ENCODE measurements around the gene UTS2B. TPM values are rescaled to one million over a fixed set of nuclear protein-coding genes. Genes with fewer than 3 reads are reported as not detected.

Gene UTS2B
- total and polyA plus RNA-seq, 2 of the 4 experiments (the other 2 are of a cell fraction) = 0.72 to 0.79 TPM

GRCh38 chr3:191237047-191237882, 93.1 kb downstream of the UTS2B start:
- peaks cover 25% of the 10 kb centered on the region for H3K4me1 ChIP-seq (ENCODE audit: control insufficient read depth, insufficient read depth, low read length)
- intact Hi-C loops (cut with micrococcal nuclease) (loop anchor here (5.0 kb wide), 4 partner anchors 140 to 355 kb away; no protein-coding TSS in a partner anchor), dilution Hi-C loops (cut with HindIII; ENCODE audit: low sequenced_read_pairs, unreplicated experiment) (no loop called here), in situ Hi-C loops (cut with MboI; ENCODE audit: low sequenced_read_pairs) (no loop called here)
- H3K27me3 ChIP-seq (ENCODE audit: control insufficient read depth, insufficient read depth, low read length) = no peaks in the 10 kb centered on the region
- POLR2A ChIA-PET (ENCODE audit: unreplicated experiment) = interaction anchor here (0.5 to 1.2 kb wide), 3 partner anchors 93 to 291 kb away, joined by 3 to 8 read pairs (median 3); partner anchors contain the start of gene UTS2B
- H4K8ac ChIP-seq (ENCODE audit: low read depth in 2 of 2, low read length in 2 of 2) = peak overlapping the region; percentile 64 to 99
- BruUV-seq (replicated peaks) = no TSS peak
- peak overlapping the region; percentile 100 for H3K4ac ChIP-seq (ENCODE audit: low read depth, low read length)
- H2BK20ac ChIP-seq (ENCODE audit: low read depth, low read length) = peak overlapping the region; percentile 100
- CTCF ChIA-PET = interaction anchor here (0.8 to 1.0 kb wide), 2 partner anchors 216 to 537 kb away, joined by 3 to 4 read pairs; no protein-coding TSS in a partner anchor
- peak overlapping the region; percentile 99 for H2BK120ac ChIP-seq (ENCODE audit: low read depth, low read length)
- H3K36me3 ChIP-seq (ENCODE audit: control insufficient read depth, insufficient read depth, low read length) = no peaks in the 10 kb centered on the region
- H3K23ac ChIP-seq (ENCODE audit: low read depth, low read length) = peak overlapping the region; percentile 95
- H2AFZ ChIP-seq (replicated peaks; ENCODE audit: low read length, poor library complexity) = no peak overlapping the region
- H3K18ac ChIP-seq (ENCODE audit: low read depth, low read length) = peak overlapping the region; percentile 100
- H3K4me2 ChIP-seq (ENCODE audit: low read depth, low read length) = no peak overlapping the region
- H2AK9ac ChIP-seq (replicated peaks; ENCODE audit: low read depth, low read length, poor library complexity) = peak overlapping the region; percentile 84
- peak overlapping the region; percentile 100 for H4K5ac ChIP-seq (ENCODE audit: low read depth, low read length)
- H4K91ac ChIP-seq (ENCODE audit: insufficient read depth, low read depth, low read length) = peak overlapping the region; percentile 98
- peak overlapping the region; percentile 98 for H2AK5ac ChIP-seq (ENCODE audit: low read depth, low read length)
- peaks cover 8% of the 10 kb centered on the region for H3K9me1 ChIP-seq (ENCODE audit: insufficient read depth, low read length)
- H3K79me1 ChIP-seq (ENCODE audit: low read depth in 1 of 2, low read length in 2 of 2) = peaks cover 0 to 17% of the 10 kb centered on the region in 2 experiments; a peak in 1 of 4 replicates
- peak overlapping the region; percentile 100 for H2BK5ac ChIP-seq (ENCODE audit: low read depth, low read length, poor library complexity, severe bottlenecking)
- H2BK15ac ChIP-seq (ENCODE audit: low read depth, low read length) = peak overlapping the region; percentile 95
- H3K14ac ChIP-seq (replicated peaks; ENCODE audit: low read depth, low read length) = peak overlapping the region; percentile 98
- WGBS, 2 experiments (ENCODE audit: extremely low coverage in 2 of 2, insufficient read length in 1 of 2) = no CpG with 5 or more reads among the region's 5 CpGs
- peak overlapping the region; percentile 85 for H3K56ac ChIP-seq (ENCODE audit: extremely low read depth, insufficient read depth, low read length)
- DNase-seq = no peak
- no peak overlapping the region for H3K4me3 ChIP-seq (ENCODE audit: insufficient read depth, low read depth, low read length)
- ATAC-seq (ENCODE audit: low read depth) = no peak
- no peak for TF ChIP-seq CHD1 (IDR thresholded peaks at IDR 0.05; ENCODE audit: low read depth, low read length)
- TF ChIP-seq SMC3 (IDR thresholded peaks at IDR 0.05; ENCODE audit: low read depth, low read length) = no peak
- no peak for TF ChIP-seq MXI1 (IDR thresholded peaks at IDR 0.05; ENCODE audit: borderline replicate concordance, low read depth, low read length)
- no peak for TF ChIP-seq RAD21 (IDR thresholded peaks at IDR 0.05; ENCODE audit: low read length)
- TF ChIP-seq MAZ (IDR thresholded peaks at IDR 0.05; ENCODE audit: borderline replicate concordance, low read depth, low read length) = no peak
- no peak for TF ChIP-seq BHLHE40 (IDR thresholded peaks at IDR 0.05; ENCODE audit: low read depth, low read length)
- TF ChIP-seq CTCF (conservative IDR thresholded peaks at IDR 0.05; ENCODE audit: low read depth, low read length) = no peak
- H3K9ac ChIP-seq (ENCODE audit: low read depth, low read length) = no peak overlapping the region
- H3K9me3 ChIP-seq (ENCODE audit: control insufficient read depth, insufficient read depth, low read length) = no peaks in the 10 kb centered on the region
- H3K27ac ChIP-seq (ENCODE audit: insufficient read depth, low read length) = peak overlapping the region; percentile 96
- no peaks in the 10 kb centered on the region for H4K20me1 ChIP-seq (ENCODE audit: insufficient read depth, low read length)

All from IMR-90 (cell line).